GM20431 (cell line): Measurements from ENCODE around the gene LHPP.

Experiments
- in situ Hi-C: fragments of 300-500 bp; cut with MseI, MboI; formaldehyde crosslinking; loops from one replicate; pipeline ENCODE4 v1.15.0; 2020; ENCODE audit warnings: low sequenced_read_pairs; ENCODE audit not compliant: unreplicated experiment

Gene LHPP

DNA sequence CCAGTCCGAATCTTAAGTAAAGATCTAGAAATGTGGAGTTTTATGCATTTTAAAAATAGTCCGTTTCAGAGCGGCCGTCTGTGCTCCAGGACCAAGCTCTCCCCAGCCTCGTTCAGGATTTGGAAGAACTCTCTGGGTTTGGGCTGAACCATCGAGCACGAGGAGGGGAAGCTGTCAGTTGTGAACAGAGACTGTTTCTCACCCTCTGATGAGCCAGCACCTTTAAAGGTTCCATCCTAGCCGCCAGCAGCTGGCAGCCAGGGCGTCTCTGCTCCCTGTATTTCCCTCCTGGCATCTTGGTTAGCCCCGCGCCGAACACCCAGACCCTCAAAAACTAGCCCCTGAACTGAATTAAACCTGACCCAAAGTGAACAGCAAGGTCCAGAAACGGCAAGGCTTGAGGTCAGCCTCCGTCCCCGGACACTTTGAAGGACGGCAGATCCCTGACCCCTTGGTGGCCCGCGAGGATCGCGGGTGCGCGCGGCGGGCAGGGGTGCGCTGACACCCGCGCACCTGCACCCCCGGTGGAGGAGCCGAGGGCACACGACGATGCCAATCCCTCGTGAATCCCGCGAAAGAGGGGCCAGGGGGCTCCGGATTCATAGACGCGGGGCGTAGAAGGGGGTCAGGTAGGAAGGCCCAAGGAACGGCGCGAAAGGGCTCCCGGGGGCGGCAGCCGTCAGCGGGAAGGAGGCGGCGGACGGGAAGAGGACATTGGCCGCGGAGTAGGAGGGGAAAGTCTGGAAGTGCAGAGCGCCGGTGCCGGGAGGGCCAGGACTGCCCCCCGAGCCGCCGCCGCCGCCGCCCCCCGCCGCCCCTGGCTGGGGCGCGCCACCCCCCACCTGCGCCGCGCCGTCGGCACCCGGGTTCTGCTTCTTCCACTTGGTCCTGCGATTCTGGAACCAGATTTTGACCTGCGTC is 14.5 kb upstream of the LHPP start:
- in situ Hi-C loops, result no loop called here

DNA sequence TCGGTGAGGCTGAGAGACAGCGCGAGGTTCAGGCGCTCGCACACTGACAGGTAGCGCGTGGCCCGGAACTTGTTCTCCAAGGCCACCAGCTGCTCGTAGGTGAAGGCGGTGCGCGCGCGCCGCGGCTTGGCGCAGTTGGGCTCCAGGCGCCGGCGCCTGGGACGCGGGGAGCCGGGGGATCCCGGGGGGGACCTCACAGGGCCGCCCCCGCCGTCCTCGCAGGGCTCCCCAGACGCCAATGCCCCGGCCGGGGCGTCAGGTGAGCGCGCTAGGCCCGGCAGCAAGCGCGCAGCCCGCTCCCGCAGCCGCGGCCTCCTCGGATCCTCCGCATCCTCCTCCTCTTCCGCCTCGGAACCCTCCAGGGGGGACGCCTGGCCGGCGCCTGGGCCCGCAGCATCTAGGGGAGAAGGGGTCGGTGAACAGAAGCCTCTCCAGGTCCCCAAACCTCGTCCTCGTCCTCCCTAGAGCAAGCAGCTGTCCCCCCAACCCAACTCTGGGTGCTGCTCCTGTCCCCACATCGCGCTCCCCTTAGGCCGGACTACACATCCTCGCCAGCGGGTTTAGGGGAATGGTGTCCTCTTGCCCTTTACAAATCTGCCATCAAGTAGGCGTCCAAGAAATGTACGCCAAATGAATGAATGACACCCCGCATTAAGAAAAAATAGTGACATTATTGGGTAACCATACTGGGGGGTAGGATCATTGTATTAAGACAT is 13.7 kb upstream of the LHPP start:
- in situ Hi-C loops, result no loop called here

DNA sequence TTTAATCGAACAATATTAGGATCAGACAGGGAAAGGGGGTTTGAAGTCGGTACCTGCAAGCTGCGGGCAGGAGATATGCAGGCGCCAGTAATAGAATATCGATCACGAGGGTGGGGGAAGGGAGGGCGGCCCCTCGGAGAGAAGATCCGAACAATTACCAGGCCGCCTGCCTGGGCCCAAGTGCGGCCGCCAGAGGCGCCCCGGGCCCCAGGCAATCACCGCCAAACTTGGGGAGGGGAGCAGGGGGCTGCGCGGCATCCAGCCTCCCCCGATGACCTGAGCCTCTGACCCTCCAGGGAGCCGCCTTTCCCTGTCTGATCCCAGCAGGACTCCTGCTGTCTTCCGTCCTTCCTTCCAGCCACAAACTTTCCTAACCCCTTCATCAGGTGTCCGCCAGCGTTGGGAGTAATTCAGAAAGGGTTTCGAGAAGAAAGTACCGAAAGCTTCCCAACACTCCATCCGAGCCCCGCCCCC is 12.9 kb upstream of the LHPP start:
- in situ Hi-C loops, result no loop called here

DNA sequence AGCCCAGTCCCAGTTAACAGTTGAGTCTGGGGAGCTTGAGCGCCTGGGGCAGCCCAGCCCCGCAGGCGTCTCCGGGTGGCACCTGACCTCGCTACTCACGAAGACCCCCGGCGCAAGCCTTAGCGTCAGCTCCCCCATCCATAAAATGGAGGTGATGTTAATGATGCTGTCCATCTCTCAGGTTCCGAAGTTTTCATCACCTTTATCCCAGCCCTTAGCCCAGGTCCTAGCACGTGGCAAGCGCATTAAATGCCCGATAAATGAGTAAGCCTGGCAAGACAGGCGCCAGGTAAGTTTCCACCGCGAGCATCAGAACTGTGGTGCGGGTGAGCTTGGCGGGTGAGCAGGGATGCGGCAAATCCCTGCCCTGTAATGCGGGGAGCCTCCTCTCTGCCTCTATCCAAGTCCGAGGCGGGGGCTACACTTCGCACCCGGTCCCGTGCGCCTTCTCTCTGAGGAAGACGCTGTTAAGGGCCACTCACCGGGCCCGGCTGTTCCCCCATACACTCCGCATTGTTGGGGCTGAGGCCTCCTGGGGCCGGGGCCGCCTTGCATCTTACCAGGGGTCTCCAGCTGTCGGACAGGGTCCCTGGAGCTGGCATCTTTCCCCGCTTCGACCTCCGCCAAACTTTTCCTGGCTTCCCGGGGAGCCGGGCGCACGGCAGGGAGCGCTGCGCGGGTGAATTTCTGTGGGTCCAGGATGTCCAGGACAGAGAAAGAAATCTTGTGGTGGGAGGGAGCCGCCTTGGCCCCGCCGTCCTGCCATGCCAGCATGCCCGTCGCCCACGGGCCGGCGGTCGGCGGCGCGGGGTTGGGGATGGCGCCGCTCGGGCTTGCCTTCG is 12.2 kb upstream of the LHPP start:
- in situ Hi-C loops, result no loop called here

DNA sequence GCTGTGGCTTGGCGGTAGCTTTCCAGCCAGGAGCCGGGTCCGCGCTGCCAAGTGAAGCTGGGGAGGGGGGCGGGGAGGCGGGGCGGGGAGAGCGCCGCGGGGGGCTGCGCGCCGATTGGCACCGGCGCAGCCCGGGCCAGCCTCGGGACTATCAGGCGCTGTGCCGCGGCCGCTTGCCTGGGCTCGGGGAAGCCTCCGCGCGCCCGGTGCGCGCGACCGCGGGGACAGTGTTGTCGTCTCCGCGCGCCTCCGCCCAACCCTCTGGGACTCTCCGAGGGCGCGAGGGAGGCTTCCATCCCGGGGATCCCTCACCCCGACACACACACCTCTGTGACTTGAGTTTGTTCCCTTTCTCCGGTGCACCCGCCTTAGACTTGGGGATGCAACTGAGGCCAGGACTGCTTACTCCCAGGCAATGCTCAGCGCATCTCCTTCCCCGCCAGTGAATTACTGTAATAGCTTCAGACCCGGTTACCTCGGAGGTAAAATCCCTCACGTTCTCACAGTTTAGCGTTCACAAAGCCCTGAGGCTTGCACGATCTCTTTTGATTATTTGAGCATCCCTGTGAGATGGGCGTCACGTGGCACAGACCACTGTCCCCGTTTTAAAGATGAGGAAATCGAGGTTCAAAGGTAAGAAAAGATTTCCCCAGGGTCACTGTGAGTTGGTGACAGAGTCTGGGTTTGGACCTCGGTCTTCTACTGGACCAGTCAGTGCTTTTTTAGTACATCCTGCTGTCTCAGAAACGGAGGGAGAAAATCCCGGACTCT is 11.4 kb upstream of the LHPP start, which contains the start of gene NKX1-2:
Gene NKX1-2 (minus strand): TSS at position 24 of the 771 bp plus-strand sequence. CDS start 92 bp downstream, outside the sequence.
- in situ Hi-C loops, result no loop called here

DNA sequence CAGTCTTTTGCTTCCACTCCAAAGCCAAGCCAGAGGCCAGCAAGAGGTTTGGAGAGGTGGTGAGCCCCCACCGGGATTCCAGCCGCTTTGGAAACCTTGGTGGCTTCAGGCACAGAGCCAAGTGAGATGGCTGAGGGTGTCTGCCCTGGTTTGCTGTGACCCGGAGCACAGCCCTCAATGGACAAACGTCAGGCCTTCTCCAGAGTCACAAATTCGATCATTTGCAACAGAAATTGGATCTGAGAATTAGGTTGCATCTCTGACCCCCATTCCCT is 10.9 kb upstream of the LHPP start:
- in situ Hi-C loops, result no loop called here

DNA sequence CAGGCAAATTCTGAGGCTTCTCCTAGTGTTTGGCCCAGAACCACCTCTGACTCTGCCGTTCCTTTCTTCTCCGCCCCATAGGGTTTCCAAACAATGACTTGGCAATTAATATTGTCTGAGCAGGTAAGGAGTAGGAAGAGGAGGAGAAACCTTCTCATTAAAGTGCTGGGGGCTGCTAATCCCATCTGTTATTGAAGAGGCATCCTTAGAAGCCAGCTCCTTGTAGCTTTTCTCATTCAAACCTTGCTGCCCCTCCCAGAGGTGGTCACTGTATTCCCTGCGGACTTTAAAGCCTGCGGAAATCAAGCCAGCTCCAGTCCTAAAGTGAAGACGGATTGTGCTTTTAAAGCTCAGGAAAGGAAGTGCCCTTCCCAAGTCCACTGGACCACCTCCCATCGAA is 10.3 kb upstream of the LHPP start:
- in situ Hi-C loops, result no loop called here

DNA sequence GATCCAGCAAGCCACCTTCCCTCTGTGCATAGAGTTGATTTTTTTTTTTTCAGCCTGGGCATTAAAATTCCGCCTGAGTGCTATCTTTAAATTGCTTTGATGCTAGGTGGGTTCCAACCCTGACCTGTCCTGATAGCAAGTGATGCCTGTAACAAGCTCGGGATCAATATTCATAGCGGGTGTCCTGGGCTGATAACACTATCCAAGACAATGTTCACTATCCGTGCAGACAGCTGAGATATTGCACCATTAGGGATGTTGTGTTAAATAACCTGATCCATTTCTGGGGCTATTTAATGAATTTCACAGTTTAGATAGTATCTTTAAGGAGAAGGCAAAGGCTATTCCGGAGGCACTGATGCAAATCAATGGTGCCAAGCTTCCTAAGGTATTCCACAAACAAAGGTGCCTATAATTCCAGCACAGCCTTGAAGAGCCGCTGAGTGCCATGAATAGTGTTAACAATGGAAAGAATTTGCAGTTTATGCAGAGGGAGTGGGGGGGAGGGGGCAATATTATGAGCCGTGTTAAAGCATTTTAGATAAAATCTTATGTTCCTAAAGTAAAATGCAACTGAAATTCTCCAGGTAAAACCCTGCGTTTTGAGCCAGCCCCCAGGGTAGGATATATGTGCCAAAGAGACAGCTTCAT is 7.5 kb upstream of the LHPP start:
- in situ Hi-C loops, result no loop called here

DNA sequence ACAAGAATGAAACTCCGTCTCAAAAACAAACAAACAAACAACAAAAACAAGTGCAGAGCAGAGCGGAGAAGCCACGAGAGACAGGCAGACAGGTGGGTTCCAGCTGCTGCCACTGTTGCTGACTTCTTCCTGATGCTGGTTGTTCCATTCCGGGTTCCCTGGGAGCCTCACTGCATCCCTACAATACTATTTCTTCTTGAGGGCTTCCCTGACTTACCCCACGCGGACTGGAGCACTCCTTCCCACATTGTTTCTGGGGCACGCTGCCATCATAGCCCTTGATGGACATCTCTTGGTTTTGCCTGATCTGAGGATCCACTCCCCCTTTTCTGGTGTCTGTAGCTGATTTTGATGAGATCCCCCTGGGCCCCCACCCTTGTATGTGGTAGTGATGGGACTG is 6.2 kb upstream of the LHPP start:
- in situ Hi-C loops, result no loop called here

DNA sequence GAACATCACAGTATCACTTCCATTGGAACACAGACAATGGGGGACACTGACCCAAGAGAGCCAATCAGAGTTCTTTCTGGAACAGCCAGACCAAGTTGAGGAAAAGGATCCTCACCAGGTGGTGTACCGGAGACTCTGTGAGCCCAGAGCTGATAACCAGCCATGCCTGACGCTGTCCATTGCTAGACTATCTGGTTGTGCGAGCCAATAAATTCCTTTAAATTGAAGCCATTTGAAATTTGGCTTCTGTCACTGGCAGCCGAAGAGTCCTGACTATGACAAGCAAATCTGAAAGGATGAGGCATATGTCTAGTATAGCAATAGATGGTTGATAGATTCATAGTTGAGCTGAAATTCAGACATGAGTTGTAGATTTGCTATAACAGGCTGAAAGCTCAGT is 3.1 kb upstream of the LHPP start:
- in situ Hi-C loops, result no loop called here

DNA sequence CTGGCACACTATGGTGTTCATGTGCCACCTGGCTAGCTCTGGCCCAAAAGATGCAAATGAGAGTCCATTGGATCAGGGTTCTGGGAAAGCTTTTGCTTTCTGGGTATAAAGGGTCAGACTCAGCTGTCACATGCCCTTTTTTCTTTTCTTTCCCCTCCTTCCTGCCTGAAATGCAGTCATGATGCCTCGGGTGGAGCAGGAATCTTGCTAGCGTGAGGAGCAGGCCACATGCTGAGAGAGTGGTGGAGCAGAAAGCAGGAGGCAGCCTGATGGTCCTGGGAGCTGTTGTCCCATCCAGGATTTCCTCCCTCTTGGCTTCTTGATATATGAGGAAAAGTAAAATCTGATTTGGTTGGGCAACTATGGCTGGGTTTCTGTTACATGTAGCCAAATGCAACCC is 2.7 kb upstream of the LHPP start:
- in situ Hi-C loops, result no loop called here

DNA sequence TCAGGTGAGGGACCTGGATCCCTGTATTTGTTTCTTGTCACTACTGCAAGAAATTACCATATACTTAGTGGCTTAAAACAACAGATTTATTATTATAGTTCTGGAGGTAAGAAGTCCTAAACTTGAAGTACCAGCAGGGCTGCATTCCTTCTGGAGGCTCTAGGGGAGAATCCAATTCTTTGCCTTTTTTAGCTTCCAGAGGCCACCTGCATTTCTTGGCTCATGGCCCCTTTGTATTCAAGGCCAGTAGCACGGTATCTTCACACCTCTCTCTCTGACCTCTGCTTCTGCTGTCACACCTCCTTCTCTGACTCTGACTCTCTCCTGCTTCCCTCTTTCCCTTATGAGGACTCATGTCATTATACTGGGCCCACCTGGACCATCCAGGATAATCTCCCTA is 2.2 kb upstream of the LHPP start:
- in situ Hi-C loops, result no loop called here

DNA sequence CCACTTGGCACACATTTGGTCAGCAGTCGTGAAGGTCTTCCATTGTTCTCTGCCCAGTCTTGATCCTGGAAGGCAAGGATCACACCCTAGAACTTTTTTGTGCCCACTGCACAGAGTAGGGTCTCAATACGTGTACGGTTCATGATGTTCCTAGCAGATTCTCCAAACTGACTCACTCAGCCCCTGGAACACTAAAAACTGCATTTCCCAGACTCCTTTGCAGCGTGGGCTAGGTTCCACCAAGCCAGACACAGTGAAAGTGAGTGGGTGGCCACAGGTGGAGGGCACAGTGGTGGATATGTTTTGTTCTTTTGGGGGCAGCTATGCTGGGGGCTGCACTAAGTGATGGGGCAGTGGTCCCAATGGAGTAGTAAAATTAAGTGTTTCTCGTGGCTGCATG is 1.5 kb upstream of the LHPP start:
- in situ Hi-C loops, result no loop called here

DNA sequence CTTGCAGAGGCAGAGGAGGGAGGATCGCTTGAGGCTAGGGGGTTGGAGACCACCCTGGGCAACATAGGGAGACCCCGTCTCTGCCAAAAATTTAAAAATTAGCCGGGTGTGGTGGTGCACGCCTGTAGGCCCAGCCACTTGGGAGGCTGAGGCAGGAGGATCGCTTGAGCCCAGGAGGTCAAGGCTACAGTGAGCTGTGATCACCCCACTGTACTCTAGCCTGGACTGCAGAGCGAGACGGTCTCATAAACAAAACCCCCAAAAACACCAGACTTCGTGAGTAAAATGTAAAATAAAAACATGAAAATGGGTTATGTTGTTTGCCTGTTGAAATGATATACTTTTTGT is 699 bp downstream of the LHPP start:
- in situ Hi-C loops, result no loop called here

DNA sequence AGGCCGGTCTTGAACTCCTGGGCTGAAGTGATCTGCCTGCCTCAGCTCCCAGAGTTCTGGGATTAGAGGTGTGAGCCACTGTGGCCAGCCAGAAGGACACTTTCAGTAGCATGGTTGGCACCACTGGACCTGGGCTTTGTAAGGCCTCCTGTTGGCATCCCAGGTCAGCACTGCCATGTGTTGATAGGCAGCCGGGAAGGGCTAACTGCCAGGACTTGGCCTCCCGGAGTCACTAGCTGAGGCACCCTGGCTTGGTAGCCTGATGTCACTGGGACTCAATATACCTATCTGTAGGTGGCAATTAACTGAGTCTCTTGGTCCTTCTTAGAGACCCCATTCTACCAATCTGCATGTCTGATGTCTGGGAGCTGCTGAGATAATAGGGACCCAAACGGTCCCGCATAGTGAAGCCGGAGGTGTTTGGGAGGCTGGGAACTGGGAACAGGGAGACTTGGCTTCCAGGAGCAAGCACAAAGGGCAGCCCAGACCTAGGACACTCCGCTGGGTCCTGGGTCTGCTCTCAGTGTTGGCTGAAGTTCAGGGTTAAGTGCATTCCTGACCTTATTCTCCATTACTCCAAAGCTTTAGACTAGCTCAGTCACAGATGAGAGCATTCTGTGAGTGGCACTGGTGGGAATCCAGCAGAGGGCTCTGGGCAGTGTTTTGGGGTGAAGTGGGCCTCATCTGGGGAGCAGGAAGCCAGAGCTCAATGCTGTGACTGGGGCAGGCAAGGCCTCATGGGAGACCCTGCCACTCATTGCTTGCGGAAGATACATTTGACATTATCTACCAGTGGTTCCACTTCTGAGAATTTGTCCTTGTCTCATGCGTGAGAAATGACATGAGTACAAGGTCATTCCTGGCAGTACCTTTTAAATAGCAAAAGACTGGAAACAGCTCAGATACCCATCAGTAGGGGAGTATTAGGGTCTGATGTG is 2.7 kb downstream of the LHPP start:
- in situ Hi-C loops, result no loop called here

DNA sequence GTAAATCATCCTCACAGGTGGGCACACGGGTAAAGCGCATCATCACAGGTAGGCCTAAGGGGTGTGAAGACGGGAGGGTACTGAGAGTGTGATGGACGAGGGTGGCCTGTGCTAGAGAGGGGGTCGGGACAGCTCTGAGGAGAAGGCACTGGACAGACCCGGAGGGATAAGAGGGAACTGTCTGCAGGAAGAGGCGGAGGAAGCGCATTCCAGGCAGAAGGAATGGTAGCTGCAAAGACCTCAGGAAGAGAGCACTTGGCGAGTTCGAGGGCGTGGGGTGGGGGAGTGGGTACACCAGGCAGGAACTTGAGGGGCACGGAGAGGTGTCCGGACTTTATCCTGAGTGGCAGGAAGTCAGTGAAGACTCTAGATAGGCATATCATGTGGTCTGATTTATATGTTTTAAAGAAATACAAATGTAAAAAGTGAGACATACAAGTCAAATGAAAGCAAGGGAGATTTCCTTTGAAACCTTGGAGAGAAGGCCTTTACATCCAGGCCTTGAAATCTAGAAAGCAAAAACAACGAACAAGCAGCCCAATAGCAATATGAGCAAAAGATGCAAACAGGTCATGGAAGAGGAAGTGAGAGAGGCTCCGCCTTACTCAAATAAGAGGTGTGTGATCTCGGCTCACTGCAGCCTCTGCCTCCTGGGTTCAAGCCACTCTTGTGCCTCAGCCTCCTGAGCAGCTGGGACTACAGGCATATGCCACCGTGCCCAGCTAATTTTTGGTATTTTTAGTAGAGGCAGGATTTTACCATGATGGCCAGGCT is 3.6 kb downstream of the LHPP start:
- in situ Hi-C loops, result no loop called here

DNA sequence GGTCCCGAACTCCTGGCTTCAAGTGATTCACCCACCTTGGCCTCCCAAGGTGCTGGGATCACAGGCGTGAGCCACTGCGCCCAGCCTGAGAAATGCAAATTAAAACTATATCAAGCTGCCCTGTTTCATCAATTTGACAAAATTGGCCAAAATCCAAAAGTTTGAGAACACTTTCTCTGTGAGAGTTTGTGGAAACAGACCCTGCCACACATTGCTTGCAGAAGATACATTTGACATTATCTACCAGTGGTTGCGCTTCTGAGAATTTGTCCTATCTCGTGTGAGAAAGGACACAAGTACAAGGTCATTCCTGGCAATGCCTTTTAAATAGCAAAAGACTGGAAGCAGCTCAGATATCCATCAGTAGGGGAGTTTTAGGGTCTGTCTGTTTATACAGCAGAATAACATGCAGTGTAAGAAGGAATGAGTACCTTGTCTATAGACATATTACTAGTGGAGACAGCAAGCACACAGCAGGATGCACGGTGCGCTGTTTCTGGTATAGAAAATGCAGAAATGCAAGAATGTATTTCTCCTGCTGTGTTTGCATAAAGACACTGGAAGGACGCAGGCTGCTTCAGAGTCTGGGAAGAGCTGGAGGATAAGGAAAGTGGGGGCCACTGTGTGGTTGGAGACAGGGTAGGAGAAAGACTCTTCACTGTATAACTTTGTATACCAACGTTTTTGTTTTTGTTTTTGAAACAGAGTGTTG is 4.3 kb downstream of the LHPP start:
- in situ Hi-C loops, result no loop called here
